B cell (primary cell): ENCODE results near the gene LAMTOR3.

Source experiments
- EZH2 ChIP-seq: IDR thresholded peaks from 2 replicates; pipeline ENCODE4 v1.6.1; 2012; ENCODE audit warnings: borderline replicate concordance, low read depth, mild to moderate bottlenecking, moderate library complexity, low read length; ENCODE audit not compliant: insufficient read depth, poor library complexity, severe bottlenecking
- TF ChIP-seq, protein P1 (sequence below): fragments of 200-600 bp; IDR thresholded peaks from one replicate; pipeline ENCODE4 v1.8.0; 2022; ENCODE audit warnings: antibody characterized with exemption, mild to moderate bottlenecking

- TF ChIP-seq, protein P1, sequence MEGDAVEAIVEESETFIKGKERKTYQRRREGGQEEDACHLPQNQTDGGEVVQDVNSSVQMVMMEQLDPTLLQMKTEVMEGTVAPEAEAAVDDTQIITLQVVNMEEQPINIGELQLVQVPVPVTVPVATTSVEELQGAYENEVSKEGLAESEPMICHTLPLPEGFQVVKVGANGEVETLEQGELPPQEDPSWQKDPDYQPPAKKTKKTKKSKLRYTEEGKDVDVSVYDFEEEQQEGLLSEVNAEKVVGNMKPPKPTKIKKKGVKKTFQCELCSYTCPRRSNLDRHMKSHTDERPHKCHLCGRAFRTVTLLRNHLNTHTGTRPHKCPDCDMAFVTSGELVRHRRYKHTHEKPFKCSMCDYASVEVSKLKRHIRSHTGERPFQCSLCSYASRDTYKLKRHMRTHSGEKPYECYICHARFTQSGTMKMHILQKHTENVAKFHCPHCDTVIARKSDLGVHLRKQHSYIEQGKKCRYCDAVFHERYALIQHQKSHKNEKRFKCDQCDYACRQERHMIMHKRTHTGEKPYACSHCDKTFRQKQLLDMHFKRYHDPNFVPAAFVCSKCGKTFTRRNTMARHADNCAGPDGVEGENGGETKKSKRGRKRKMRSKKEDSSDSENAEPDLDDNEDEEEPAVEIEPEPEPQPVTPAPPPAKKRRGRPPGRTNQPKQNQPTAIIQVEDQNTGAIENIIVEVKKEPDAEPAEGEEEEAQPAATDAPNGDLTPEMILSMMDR, result no peak
- no peak for TF ChIP-seq EZH2
These were observed 60.5 kb downstream of the LAMTOR3 start for GRCh38 chr4:99833756-99834155.
